Karpas-422 (cell line): ENCODE results near the gene TTLL11. TPM values are rescaled to one million over a fixed set of nuclear protein-coding genes. Genes with fewer than 3 reads are reported as not detected.

Experiments
- DNase-seq: peaks from one replicate; pipeline ENCODE4 v3.0.0-alpha.2; 2015
- H2AFZ ChIP-seq: fragments of 200-600 bp; sonication (generic); 2 replicates; pipeline ENCODE4 v1.6.1; 2014; ENCODE audit warnings: antibody characterized with exemption, low read length, mixed read lengths
- H3K27ac ChIP-seq: fragments of 200-600 bp; sonication (generic); 2 replicates; pipeline ENCODE4 v1.5.1; 2014; ENCODE audit warnings: mild to moderate bottlenecking, low read length, moderate library complexity
- H3K27me3 ChIP-seq: fragments of 200-600 bp; sonication (generic); 2 replicates; pipeline ENCODE4 v1.6.1; 2014; ENCODE audit warnings: low read length, mixed read lengths
- H3K36me3 ChIP-seq: fragments of 200-600 bp; sonication (generic); 2 replicates; pipeline ENCODE4 v1.6.1; 2014; ENCODE audit warnings: low read length, mixed read lengths; ENCODE audit not compliant: insufficient read depth
- H3K4me1 ChIP-seq: fragments of 200-600 bp; sonication (generic); 2 replicates; pipeline ENCODE4 v1.6.1; 2014; ENCODE audit warnings: mild to moderate bottlenecking, low read length, mixed read lengths
- H3K4me2 ChIP-seq: fragments of 200-600 bp; sonication (generic); 2 replicates; pipeline ENCODE4 v1.6.1; 2014; ENCODE audit warnings: low read length, low read depth, mild to moderate bottlenecking; ENCODE audit not compliant: poor library complexity, severe bottlenecking
- H3K4me3 ChIP-seq: fragments of 200-600 bp; sonication (generic); 2 replicates; pipeline ENCODE4 v1.5.1; 2014; ENCODE audit warnings: mild to moderate bottlenecking, antibody characterized with exemption, low read length, mixed read lengths
- H3K79me2 ChIP-seq: fragments of 200-600 bp; sonication (generic); 2 replicates; pipeline ENCODE4 v1.6.1; 2014; ENCODE audit warnings: mild to moderate bottlenecking, low read length, mixed read lengths
- H3K9ac ChIP-seq: fragments of 200-600 bp; sonication (generic); 2 replicates; pipeline ENCODE4 v1.6.0; 2014; ENCODE audit warnings: low read length
- H3K9me2 ChIP-seq: fragments of 200-600 bp; sonication (generic), shearing (Covaris generic); replicated peaks from 2 replicates; pipeline ENCODE4 v1.6.0; 2014; ENCODE audit warnings: mild to moderate bottlenecking, low read length, moderate library complexity; ENCODE audit not compliant: insufficient read depth
- H3K9me3 ChIP-seq: fragments of 300-700, 200-600 bp; sonication (generic); 2 replicates; pipeline ENCODE4 v1.6.1; 2014; ENCODE audit warnings: low read length, mixed read lengths
- H4K20me1 ChIP-seq: fragments of 200-600 bp; sonication (generic); 2 replicates; pipeline ENCODE4 v1.6.1; 2014; ENCODE audit warnings: mild to moderate bottlenecking, antibody characterized with exemption, low read length, low read depth; ENCODE audit not compliant: insufficient read depth
- total RNA-seq: library from RNA; depleted of rRNA; stranded (reverse); fragments of >200 nt; shearing (Covaris generic); gene quantifications from 2 replicates; pipeline ENCODE4 v1.2.3, GENCODE V29; 2014; ENCODE audit warnings: low replicate concordance

TTLL11 gene
- total RNA-seq, 1 experiment from 2014 or later, result 2.5 TPM

DNA sequence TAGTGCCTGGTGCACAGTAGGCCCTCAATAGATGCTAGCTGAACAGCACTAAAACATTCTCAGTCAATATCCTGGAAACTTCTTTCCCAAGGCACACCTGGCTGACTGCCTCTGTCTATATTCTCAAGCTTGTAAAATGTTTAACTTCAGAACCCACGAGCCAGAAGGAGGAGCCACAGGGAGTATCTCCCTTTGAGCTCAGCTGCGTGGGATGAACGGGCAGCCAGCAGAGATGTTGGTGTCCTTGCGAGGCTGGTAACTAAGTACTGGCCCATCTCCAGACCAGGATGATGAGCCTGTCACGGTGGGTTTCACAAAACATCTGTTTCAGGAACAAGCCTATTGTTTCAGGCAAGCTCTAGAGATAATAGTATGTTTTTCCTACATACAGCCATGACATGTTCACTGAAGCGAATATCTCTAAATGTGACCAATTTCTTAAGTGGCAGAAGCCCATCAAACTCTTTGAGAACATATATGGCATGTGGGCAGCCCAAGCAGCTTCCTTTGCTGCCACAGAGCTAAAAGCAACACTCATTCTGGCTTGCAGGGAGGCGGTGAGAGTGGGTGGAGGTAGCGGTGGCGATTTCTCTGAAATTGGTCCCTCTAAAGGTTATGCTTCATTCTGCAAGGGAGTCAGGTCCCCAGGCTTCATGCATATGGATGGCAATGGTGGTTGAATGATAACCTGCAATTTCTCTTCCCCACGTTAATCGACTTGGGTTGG is 206.2 kb downstream of the TTLL11 start:
- no peak overlapping the region for H3K27ac ChIP-seq
- no peaks in the 10 kb centered on the region for H3K9me3 ChIP-seq
- no peak overlapping the region for H3K9ac ChIP-seq
- H3K79me2 ChIP-seq, result no peaks in the 10 kb centered on the region
- no peaks in the 10 kb centered on the region for H3K9me2 ChIP-seq
- H2AFZ ChIP-seq, result no peak overlapping the region
- H3K4me3 ChIP-seq, result no peak overlapping the region
- H3K27me3 ChIP-seq, result no peaks in the 10 kb centered on the region
- H4K20me1 ChIP-seq, result no peaks in the 10 kb centered on the region
- no peaks in the 10 kb centered on the region for H3K36me3 ChIP-seq
- H3K4me2 ChIP-seq, result no peak overlapping the region
- H3K4me1 ChIP-seq, result peaks cover 19% of the 10 kb centered on the region
- no peak for DNase-seq

DNA sequence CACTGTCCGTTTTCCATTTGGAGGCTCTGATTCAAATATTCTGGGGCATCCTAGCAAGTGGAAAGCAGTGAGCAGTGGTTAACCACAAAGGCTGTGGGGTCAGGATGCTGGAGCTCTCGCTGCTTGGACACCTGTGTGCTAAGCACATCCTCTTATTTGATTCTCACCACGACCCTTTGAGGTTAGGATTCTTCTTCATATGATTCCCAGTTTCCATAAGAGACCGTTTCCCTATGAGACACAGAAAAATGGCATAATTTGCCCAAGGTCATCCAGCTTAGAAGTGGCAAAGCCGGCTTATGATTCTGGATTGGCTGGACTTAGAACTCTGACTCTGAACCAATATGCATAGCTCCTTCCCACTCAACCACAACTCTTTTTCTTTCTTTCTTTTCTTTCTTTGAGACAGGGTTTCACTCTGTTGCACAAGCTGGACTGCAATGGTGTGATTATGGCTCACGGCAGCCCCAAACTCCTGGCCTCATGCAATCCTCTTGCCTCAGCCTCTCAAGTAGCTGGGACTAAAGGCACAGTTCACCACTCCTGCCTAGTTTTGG is 207.7 kb downstream of the TTLL11 start:
- H3K27me3 ChIP-seq, result no peaks in the 10 kb centered on the region
- no peaks in the 10 kb centered on the region for H3K79me2 ChIP-seq
- H3K4me1 ChIP-seq, result peaks cover 21% of the 10 kb centered on the region
- no peaks in the 10 kb centered on the region for H3K36me3 ChIP-seq
- H4K20me1 ChIP-seq, result no peaks in the 10 kb centered on the region
- no peak overlapping the region for H3K4me2 ChIP-seq
- no peaks in the 10 kb centered on the region for H3K9me2 ChIP-seq
- no peak overlapping the region for H2AFZ ChIP-seq
- no peaks in the 10 kb centered on the region for H3K9me3 ChIP-seq
- DNase-seq, result no peak
- no peak overlapping the region for H3K4me3 ChIP-seq
- no peak overlapping the region for H3K27ac ChIP-seq
- H3K9ac ChIP-seq, result no peak overlapping the region

GRCh38 chr9:121884057-121884541 is 209.0 kb downstream of the TTLL11 start:
- H3K27me3 ChIP-seq, result no peaks in the 10 kb centered on the region
- H3K4me1 ChIP-seq, result peaks cover 24% of the 10 kb centered on the region
- H3K9ac ChIP-seq, result no peak overlapping the region
- no peak overlapping the region for H2AFZ ChIP-seq
- H3K79me2 ChIP-seq, result no peaks in the 10 kb centered on the region
- no peak overlapping the region for H3K27ac ChIP-seq
- DNase-seq, result no peak
- no peaks in the 10 kb centered on the region for H3K9me3 ChIP-seq
- H3K4me2 ChIP-seq, result peak overlapping the region; percentile 19
- no peaks in the 10 kb centered on the region for H3K9me2 ChIP-seq
- H4K20me1 ChIP-seq, result no peaks in the 10 kb centered on the region
- no peaks in the 10 kb centered on the region for H3K36me3 ChIP-seq
- H3K4me3 ChIP-seq, result no peak overlapping the region

DNA sequence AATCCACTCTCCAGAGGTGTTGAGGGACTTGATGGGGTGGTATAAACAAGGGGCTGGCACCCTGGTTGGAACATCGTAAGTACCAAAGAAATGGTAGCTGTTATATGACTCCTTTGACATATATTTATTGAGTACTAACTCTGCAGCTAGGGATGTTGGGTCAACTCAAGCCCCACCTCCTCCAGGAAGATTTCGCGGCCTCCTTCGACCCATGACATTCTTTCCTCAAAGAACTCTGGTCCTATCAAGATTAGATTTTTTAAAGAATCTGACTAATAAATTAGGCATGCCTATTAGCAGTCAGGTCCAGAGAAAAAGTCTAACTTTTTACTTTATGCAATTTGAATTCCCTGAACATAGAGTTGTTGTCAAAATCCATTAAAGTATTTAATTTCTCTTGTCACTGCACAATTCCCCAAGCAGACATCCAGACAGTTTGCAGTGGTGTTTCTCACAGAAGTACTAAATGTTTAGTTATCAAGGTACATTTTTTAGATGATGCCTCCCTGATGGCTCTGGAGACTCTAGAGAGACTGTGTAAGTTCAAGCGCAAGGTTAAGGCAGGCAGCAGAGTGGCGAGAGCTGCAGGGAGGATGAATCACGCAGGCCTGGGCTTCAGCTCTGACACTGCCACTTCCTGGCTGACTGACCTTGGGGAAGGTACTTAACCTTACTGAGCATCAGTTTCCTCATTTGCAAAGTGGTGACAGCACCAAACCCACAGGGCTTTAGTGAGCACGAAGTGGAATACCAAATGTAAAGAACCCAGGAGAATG is 209.6 kb downstream of the TTLL11 start:
- Histone ChIP-seq H2AFZ (no peak overlapping the region), H3K79me2 (no peaks in the 10 kb centered on the region), H3K4me3 (no peak overlapping the region), H3K4me2 (peak overlapping the region; percentile 19), H3K9me3 (no peaks in the 10 kb centered on the region), H3K27ac (no peak overlapping the region), H4K20me1 (no peaks in the 10 kb centered on the region), H3K9me2 (no peaks in the 10 kb centered on the region), H3K27me3 (no peaks in the 10 kb centered on the region), H3K9ac (no peak overlapping the region), H3K36me3 (no peaks in the 10 kb centered on the region), H3K4me1 (peaks cover 24% of the 10 kb centered on the region)
- peak; percentile 45 for DNase-seq

DNA sequence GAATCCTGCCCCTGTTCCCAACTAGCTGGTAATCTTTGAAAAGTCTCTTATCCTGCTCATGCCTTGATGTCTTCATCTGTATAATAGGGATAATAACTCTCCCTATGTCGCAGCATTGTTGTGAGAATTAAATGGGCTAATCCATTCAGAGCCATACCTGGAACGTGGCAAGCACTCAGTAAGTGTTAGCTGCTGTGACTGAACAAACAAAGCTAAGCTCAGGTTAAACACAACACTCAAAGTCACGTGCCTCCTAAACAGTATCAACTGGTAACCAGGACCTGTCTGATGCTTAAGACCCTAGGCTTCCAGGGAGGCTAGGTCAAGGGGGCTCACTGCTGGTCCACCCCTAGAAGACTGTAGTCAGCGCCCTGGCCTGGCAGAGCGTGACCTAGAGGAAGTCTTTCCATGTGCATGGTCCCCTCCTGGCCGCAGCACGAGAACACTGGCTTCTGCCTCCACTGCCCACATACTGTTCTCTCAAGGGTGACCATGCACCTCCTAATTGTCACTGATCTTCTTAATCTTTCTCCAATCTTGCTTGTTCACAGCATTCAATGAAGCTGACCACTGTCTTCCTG is 211.1 kb downstream of the TTLL11 start:
- Histone ChIP-seq H3K36me3 (no peaks in the 10 kb centered on the region), H3K27me3 (no peaks in the 10 kb centered on the region), H3K4me2 (no peak overlapping the region), H3K9ac (no peak overlapping the region), H3K4me3 (no peak overlapping the region), H2AFZ (no peak overlapping the region), H3K27ac (no peak overlapping the region), H3K79me2 (no peaks in the 10 kb centered on the region), H3K9me2 (no peaks in the 10 kb centered on the region), H4K20me1 (no peaks in the 10 kb centered on the region), H3K4me1 (peaks cover 24% of the 10 kb centered on the region), H3K9me3 (no peaks in the 10 kb centered on the region)
- no peak for DNase-seq

GRCh38 chr9:121880343-121880898 is 212.7 kb downstream of the TTLL11 start:
- H4K20me1 ChIP-seq, result no peaks in the 10 kb centered on the region
- no peaks in the 10 kb centered on the region for H3K79me2 ChIP-seq
- H3K27ac ChIP-seq, result no peak overlapping the region
- no peak overlapping the region for H3K4me2 ChIP-seq
- H3K4me1 ChIP-seq, result peaks cover 23% of the 10 kb centered on the region
- H2AFZ ChIP-seq, result no peak overlapping the region
- DNase-seq, result no peak
- no peaks in the 10 kb centered on the region for H3K9me2 ChIP-seq
- H3K27me3 ChIP-seq, result no peaks in the 10 kb centered on the region
- no peak overlapping the region for H3K9ac ChIP-seq
- H3K36me3 ChIP-seq, result no peaks in the 10 kb centered on the region
- no peaks in the 10 kb centered on the region for H3K9me3 ChIP-seq
- H3K4me3 ChIP-seq, result no peak overlapping the region

DNA sequence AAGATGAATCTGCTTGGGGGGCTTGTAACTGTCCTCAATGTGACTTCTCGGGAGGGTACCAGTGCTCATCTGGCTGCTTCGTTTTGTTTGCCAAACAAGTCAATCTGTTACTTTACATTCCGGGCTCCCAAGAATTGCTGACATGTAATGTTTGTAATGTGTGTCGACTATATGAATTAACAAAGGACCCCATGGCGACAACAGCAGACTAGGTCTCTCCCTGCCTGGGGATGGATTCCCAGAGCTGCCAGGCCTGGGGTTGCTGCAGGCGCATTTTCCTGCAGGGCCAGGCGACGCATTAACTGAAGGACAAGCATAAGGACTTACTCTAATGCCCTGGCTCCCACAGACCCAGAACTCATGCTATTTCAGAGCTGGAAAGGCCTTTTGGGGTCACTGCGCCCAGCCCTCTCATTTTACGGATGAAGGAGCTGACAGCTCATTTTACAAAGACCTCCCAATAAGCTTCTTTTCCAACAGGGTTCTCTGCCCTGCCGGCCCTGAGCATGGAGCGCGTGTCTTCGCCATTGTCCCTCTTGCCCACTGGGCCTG is 214.8 kb downstream of the TTLL11 start:
- DNase-seq, result no peak
- Histone ChIP-seq H3K9me3 (no peaks in the 10 kb centered on the region), H3K4me3 (no peak overlapping the region), H3K27ac (no peak overlapping the region), H2AFZ (no peak overlapping the region), H3K36me3 (no peaks in the 10 kb centered on the region), H3K9ac (no peak overlapping the region), H4K20me1 (no peaks in the 10 kb centered on the region), H3K79me2 (no peaks in the 10 kb centered on the region), H3K27me3 (no peaks in the 10 kb centered on the region), H3K4me1 (peaks cover 17% of the 10 kb centered on the region), H3K4me2 (no peak overlapping the region), H3K9me2 (no peaks in the 10 kb centered on the region)
